GM23248 (cell line): ENCODE results near the gene RNF114. TPM values are rescaled to one million over a fixed set of nuclear protein-coding genes. Genes with fewer than 3 reads are reported as not detected.

Source experiments
- DNase-seq: peaks from one replicate; pipeline ENCODE4 v3.0.0-alpha.2; 2015
- H2AFZ ChIP-seq: fragments of 200-600 bp; sonication (generic); 2 replicates; pipeline ENCODE4 v1.6.1; 2016; ENCODE audit warnings: antibody characterized with exemption
- H3F3A ChIP-seq: fragments of 200-600 bp; sonication (generic); 2 replicates; pipeline ENCODE4 v1.6.1; 2016; ENCODE audit warnings: mild to moderate bottlenecking, antibody characterized with exemption, mixed run types; ENCODE audit not compliant: insufficient read depth
- H3K27ac ChIP-seq: fragments of 200-600 bp; sonication (generic); 2 replicates; pipeline ENCODE4 v1.5.1; 2016; ENCODE audit warnings: mild to moderate bottlenecking
- H3K27me3 ChIP-seq: fragments of 200-600 bp; sonication (generic); replicated peaks from 2 replicates; pipeline ENCODE4 v1.6.1; 2016; ENCODE audit warnings: mild to moderate bottlenecking; ENCODE audit not compliant: insufficient read depth
- H3K36me3 ChIP-seq: fragments of 200-600 bp; sonication (generic); 2 replicates; pipeline ENCODE4 v1.6.1; 2016; ENCODE audit warnings: low read depth, mild to moderate bottlenecking
- H3K4me1 ChIP-seq: fragments of 200-600 bp; sonication (generic); 2 replicates; pipeline ENCODE4 v1.6.1; 2016; ENCODE audit warnings: mild to moderate bottlenecking; ENCODE audit not compliant: insufficient read depth
- H3K4me2 ChIP-seq: fragments of 200-600 bp; sonication (generic); one replicate; pipeline ENCODE4 v1.6.1; 2016; ENCODE audit warnings: mild to moderate bottlenecking; ENCODE audit not compliant: unreplicated experiment
- H3K4me3 ChIP-seq: fragments of 200-600 bp; sonication (generic); 2 replicates; pipeline ENCODE4 v1.5.1; 2016; ENCODE audit warnings: mild to moderate bottlenecking
- H3K79me2 ChIP-seq: fragments of 200-600 bp; sonication (generic); 2 replicates; pipeline ENCODE4 v1.6.1; 2016; ENCODE audit warnings: mild to moderate bottlenecking; ENCODE audit not compliant: insufficient read depth
- H3K9ac ChIP-seq: fragments of 200-600 bp; sonication (generic); 2 replicates; pipeline ENCODE4 v1.6.1; 2016; ENCODE audit warnings: mild to moderate bottlenecking
- H3K9me2 ChIP-seq: fragments of 200-600 bp; sonication (generic); 2 replicates; pipeline ENCODE4 v1.6.1; 2016; ENCODE audit warnings: mixed run types, mild to moderate bottlenecking, moderate library complexity; ENCODE audit not compliant: insufficient read depth
- H3K9me3 ChIP-seq: fragments of 200-600 bp; sonication (generic); one replicate; pipeline ENCODE4 v1.6.1; 2017; ENCODE audit warnings: low read depth
- H4K20me1 ChIP-seq: fragments of 200-600 bp; sonication (generic); 2 replicates; pipeline ENCODE4 v1.6.0; 2016; ENCODE audit not compliant: insufficient read depth
- EZH2 ChIP-seq: fragments of 200-600 bp; sonication (generic); IDR thresholded peaks from 2 replicates; pipeline ENCODE4 v1.6.1; 2018; ENCODE audit warnings: antibody characterized with exemption, mild to moderate bottlenecking; ENCODE audit not compliant: insufficient read depth, poor library complexity, severe bottlenecking
- EZH2phosphoT487 ChIP-seq: fragments of 200-600 bp; sonication (generic); IDR thresholded peaks from 2 replicates; pipeline ENCODE4 v1.6.1; 2018; ENCODE audit warnings: antibody characterized with exemption, moderate library complexity, mild to moderate bottlenecking, low read depth; ENCODE audit not compliant: insufficient read depth
- WGBS, 2 experiments: methylation state at CpG; one replicate each; pipeline ENCODE4 v1.1.6; 2015 to 2017; ENCODE audit warnings: low lambda C conversion rate in 2 of 2, low coverage in 1 of 2; ENCODE audit errors: missing lambda C conversion rate in 2 of 2; 5-methylcytosine and 5-hydroxymethylcytosine counted together
- in situ Hi-C: fragments of 300-500 bp; cut with MboI; formaldehyde crosslinking; loops from 2 replicates; pipeline ENCODE4 v1.15.0; 2020
- polyA plus RNA-seq: library from polyadenylated mRNA; unstranded; fragments of >200 nt; fragmentation: Nextera tagmentation; extraction: Ambion mirVana; gene quantifications from 2 replicates; pipeline ENCODE4 v1.2.1, GENCODE V29; 2016
- total RNA-seq: library from RNA; depleted of rRNA; stranded (reverse); fragments of >200 nt; shearing (Covaris generic); gene quantifications from 2 replicates; pipeline ENCODE4 v1.2.3, GENCODE V29; 2014

RNF114 gene
- total and polyA plus RNA-seq, 2 experiments from 2014 or later: 72.7 to 96.0 TPM

DNA sequence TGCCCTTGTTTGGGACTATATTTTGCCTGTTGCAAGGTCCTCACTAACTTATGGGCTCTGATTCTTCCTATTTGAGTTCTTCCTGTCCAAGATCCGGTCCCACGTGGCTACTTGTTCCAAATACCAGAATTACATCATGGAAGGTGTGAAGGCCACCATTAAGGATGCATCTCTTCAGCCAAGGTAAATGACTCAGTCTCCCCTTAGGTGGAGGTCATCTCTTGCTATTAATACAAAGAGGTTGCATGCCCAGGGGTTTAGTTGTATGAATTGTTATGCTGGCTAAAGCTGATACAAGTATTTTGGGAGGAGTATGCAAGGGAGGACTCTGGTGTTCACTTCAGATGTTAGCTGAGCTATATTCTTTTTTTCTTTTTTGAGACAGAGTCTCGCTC, 9.1 kb downstream of the RNF114 start:
- H3K27me3 ChIP-seq: no peaks in the 10 kb centered on the region
- H2AFZ ChIP-seq: no peak overlapping the region
- no peaks in the 10 kb centered on the region for H3K9me2 ChIP-seq
- no peak overlapping the region for H3K9ac ChIP-seq
- TF ChIP-seq EZH2: no peak
- H3K9me3 ChIP-seq: no peaks in the 10 kb centered on the region
- H4K20me1 ChIP-seq: no peaks in the 10 kb centered on the region
- H3K27ac ChIP-seq: no peak overlapping the region
- 70 to 86% methylated on average over 3 of the region's 3 CpGs for WGBS, 2 experiments
- no peak for DNase-seq
- H3K36me3 ChIP-seq: peaks cover 33% of the 10 kb centered on the region
- peaks cover 78% of the 10 kb centered on the region for H3K79me2 ChIP-seq
- H3F3A ChIP-seq: peaks cover 36% of the 10 kb centered on the region
- in situ Hi-C loops: no loop called here
- H3K4me1 ChIP-seq: peaks cover 18% of the 10 kb centered on the region
- no peak overlapping the region for H3K4me2 ChIP-seq
- H3K4me3 ChIP-seq: no peak overlapping the region

DNA sequence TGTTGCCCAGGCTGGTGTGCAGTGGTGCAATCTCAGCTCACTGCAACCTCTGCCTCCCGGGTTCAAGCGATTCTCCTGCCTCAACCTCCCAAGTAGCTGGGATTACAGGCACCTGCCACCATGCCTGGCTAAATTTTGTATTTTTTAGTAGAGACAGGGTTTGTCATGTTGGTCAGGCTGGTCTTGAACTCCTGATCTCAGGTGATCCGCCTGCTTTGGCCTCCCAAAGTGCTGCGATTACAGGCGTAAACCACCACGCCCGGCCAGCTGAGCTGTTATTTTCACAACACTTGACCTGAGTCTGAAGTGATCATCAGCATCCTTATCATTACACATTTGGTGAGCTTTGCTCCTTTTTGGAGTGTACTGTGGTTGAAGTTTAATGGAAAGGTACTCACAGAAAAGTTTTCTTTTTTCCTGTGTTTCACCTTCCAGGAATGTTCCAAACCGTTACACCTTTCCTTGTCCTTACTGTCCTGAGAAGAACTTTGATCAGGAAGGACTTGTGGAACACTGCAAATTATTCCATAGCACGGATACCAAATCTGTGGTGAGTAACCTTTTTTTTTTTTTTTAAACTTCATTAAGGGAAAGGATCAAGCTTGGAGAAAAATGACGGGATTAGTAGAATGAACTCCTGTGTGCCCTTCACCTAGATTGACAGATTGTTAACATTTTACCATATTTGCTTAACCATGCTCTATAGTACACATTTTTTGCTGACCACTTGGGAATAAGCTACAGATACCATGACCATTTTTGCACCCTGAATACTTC, 9.7 kb downstream of the RNF114 start:
- Histone ChIP-seq H2AFZ (no peak overlapping the region), H3F3A (peaks cover 42% of the 10 kb centered on the region), H3K9me3 (no peaks in the 10 kb centered on the region), H4K20me1 (no peaks in the 10 kb centered on the region), H3K4me3 (no peak overlapping the region), H3K36me3 (peaks cover 34% of the 10 kb centered on the region), H3K4me2 (no peak overlapping the region), H3K27ac (no peak overlapping the region), H3K4me1 (peaks cover 24% of the 10 kb centered on the region), H3K27me3 (no peaks in the 10 kb centered on the region), H3K9ac (no peak overlapping the region), H3K79me2 (peaks cover 73% of the 10 kb centered on the region), H3K9me2 (no peaks in the 10 kb centered on the region)
- no peak for DNase-seq
- TF ChIP-seq EZH2 (no peak), EZH2phosphoT487 (no peak)
- in situ Hi-C loops: no loop called here
- WGBS, 2 experiments: 88 to 89% methylated on average over 10 of the region's 10 CpGs

DNA sequence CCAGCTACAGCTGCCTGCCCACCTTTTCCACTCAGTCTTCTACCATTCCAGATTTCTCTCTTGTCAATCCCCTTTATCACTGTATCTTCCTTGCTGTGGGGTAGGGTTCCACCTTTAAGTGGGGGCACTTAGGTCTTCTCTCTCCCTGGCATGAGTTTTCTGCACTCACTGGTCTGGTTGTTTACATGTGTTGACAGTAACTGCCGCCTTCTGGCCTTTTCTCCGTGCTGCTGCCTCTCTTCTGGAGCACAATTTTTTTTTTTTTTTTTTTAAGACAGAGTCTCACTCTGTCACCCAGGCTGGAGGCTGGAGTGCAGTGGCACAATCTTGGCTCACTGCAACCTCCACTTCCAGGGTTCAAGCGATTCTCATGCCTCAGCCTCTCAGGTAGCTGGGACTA, 12.0 kb downstream of the RNF114 start:
- Histone ChIP-seq H3K9me2 (no peaks in the 10 kb centered on the region), H3K9me3 (no peaks in the 10 kb centered on the region), H3K79me2 (peaks cover 62% of the 10 kb centered on the region), H3K36me3 (peaks cover 39% of the 10 kb centered on the region), H3K27me3 (no peaks in the 10 kb centered on the region), H3F3A (peaks cover 64% of the 10 kb centered on the region), H3K4me2 (peak overlapping the region; percentile 44), H3K4me1 (peaks cover 41% of the 10 kb centered on the region), H3K4me3 (no peak overlapping the region), H4K20me1 (no peaks in the 10 kb centered on the region), H3K9ac (peak overlapping the region; percentile 66), H2AFZ (no peak overlapping the region), H3K27ac (peak overlapping the region; percentile 88)
- 62 to 64% methylated on average over 3 of the region's 3 CpGs for WGBS, 2 experiments
- TF ChIP-seq EZH2phosphoT487 (no peak), EZH2 (no peak)
- DNase-seq: no peak
- in situ Hi-C loops: no loop called here

DNA sequence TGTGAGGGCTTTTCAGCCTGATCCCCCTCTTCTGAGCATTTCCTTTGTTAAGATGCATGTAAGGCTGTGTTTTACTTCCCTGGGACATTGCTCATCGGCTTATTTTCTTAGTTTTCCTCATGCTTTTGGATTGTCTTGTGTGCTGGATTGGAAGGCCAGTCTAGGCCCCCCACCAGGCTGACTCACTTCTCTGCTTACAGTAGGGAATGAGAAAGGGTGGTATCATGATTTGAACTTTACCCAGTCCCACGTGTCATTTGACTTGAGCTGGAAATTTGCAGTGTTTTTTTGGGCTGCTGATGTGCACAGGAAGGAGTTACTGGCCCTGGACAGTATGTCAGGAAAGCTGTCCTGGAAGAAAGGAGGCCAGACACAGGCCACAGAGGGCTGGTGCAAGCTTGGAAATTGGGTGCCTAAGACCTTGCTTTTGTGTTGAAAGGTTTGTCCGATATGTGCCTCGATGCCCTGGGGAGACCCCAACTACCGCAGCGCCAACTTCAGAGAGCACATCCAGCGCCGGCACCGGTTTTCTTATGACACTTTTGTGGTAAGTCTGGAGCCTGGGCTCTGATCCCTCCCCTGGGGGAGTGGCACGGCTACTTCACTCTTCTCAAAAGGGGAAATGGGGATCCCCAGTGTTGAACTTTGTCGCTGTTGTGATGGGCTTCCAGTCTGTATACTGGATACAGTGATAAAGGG, 12.8 kb downstream of the RNF114 start:
- WGBS, 2 experiments: 77 to 78% methylated on average over 11 of the region's 11 CpGs
- H3K9ac ChIP-seq: peak overlapping the region; percentile 66
- H3K36me3 ChIP-seq: peaks cover 46% of the 10 kb centered on the region
- H3K27me3 ChIP-seq: no peaks in the 10 kb centered on the region
- peaks cover 41% of the 10 kb centered on the region for H3K4me1 ChIP-seq
- H3K27ac ChIP-seq: peak overlapping the region; percentile 88
- H3K4me3 ChIP-seq: no peak overlapping the region
- H3K4me2 ChIP-seq: peak overlapping the region; percentile 44
- TF ChIP-seq EZH2phosphoT487 (no peak), EZH2 (no peak)
- peaks cover 72% of the 10 kb centered on the region for H3F3A ChIP-seq
- H3K9me3 ChIP-seq: no peaks in the 10 kb centered on the region
- in situ Hi-C loops: no loop called here
- no peaks in the 10 kb centered on the region for H3K9me2 ChIP-seq
- peaks cover 64% of the 10 kb centered on the region for H3K79me2 ChIP-seq
- DNase-seq: peak; percentile 92
- no peaks in the 10 kb centered on the region for H4K20me1 ChIP-seq
- H2AFZ ChIP-seq: no peak overlapping the region
